Heart left ventricle (tissue), 16 donors: ENCODE data around the gene KXD1. TPM values are rescaled to one million over a fixed set of nuclear protein-coding genes. Genes with fewer than 3 reads are reported as not detected.

Source experiments
- ATAC-seq, 4 donors: fragments of 200-7000 bp; cut with Tn5 transposase; one replicate each; pipeline ENCODE4 v1.9.1; 2020 to 2022; ENCODE audit warnings: moderate library complexity in 4 of 4, mild to moderate bottlenecking in 3 of 4, moderate number of reproducible peaks in 1 of 4
- DNase-seq, 5 donors: peaks; one replicate each; pipeline ENCODE4 v3.0.0-alpha.2; 2020
- H3K27ac ChIP-seq, 12 donors: fragments of 200-600 bp; sonication (generic) in 4 of 12; one replicate each; pipeline versions ENCODE4 v1.5.0 to v1.8.0; 2016 to 2022; ENCODE audit warnings: mild to moderate bottlenecking in 2 of 12
- H3K27me3 ChIP-seq, 9 donors: fragments of 200-600 bp; sonication (generic) in 2 of 9; one replicate each; pipeline versions ENCODE4 v1.5.1 to v1.8.0; 2016 to 2022; ENCODE audit warnings: mild to moderate bottlenecking in 3 of 9
- H3K36me3 ChIP-seq, 9 donors: fragments of 200-600 bp; sonication (generic) in 2 of 9; one replicate each; pipeline versions ENCODE4 v1.5.0 to v1.8.0; 2018 to 2022; ENCODE audit warnings: mild to moderate bottlenecking in 2 of 9
- H3K4me1 ChIP-seq, 12 donors: fragments of 200-600 bp; sonication (generic) in 4 of 12; one replicate each; pipeline versions ENCODE4 v1.5.0 to v1.8.0; 2016 to 2022; ENCODE audit warnings: mild to moderate bottlenecking in 3 of 12
- H3K4me3 ChIP-seq, 12 donors: fragments of 200-600 bp; sonication (generic) in 4 of 12; one replicate each; pipeline versions ENCODE4 v1.5.0 to v1.8.0; 2017 to 2022; ENCODE audit warnings: mild to moderate bottlenecking in 9 of 12, moderate library complexity in 4 of 12
- H3K9me3 ChIP-seq, 12 donors: fragments of 200-600 bp; sonication (generic) in 4 of 12; one replicate each; pipeline versions ENCODE4 v1.5.0 to v1.8.0; 2016 to 2022; ENCODE audit warnings: mild to moderate bottlenecking in 1 of 12
- POLR2A ChIP-seq, 2 donors: fragments of 450-650 bp; IDR thresholded peaks; one replicate each; pipeline ENCODE4 v1.6.1; 2017; ENCODE audit warnings: antibody characterized with exemption in 2 of 2, mild to moderate bottlenecking in 2 of 2, moderate library complexity in 2 of 2
- WGBS, 4 donors: extraction: QIAGEN DNeasy Blood & Tissue Kit in 2 of 4; methylation state at CpG; one replicate each; pipeline versions ENCODE4 v1.1.5 to v1.1.7; 2013 to 2018; 5-methylcytosine and 5-hydroxymethylcytosine counted together
- intact Hi-C, 10 donors: fragments of 100-400 bp; cut with DNase I; formaldehyde crosslinking; loops; one replicate each; pipeline versions ENCODE4 v1.11.1 to v1.14.2; 2022
- polyA plus RNA-seq, 2 donors: library from polyadenylated mRNA; stranded (reverse); fragments of 200-250 nt; gene quantifications; one replicate each; pipeline ENCODE4 v1.2.3, GENCODE V29; 2013
- total RNA-seq, 9 donors: library from RNA; depleted of rRNA in 2 of 9; stranded (reverse); fragments of >200 nt in 2 of 9; fragmentation: NEBNext Ultra II Directional in 3 of 9; extraction: Animal tissue kit (Norgen Biotek cat#: 25700) in 3 of 9; gene quantifications; one replicate each; pipeline versions ENCODE4 v1.1.0 to v1.2.4, GENCODE V29; 2016 to 2023
- TF ChIP-seq, protein P1 (sequence below), 12 donors: fragments of 200-600 bp; sonication (generic) in 4 of 12; IDR thresholded peaks; one replicate each; pipeline versions ENCODE4 v1.5.0 to v1.8.0; 2018 to 2022; ENCODE audit warnings: antibody characterized with exemption in 12 of 12, mild to moderate bottlenecking in 5 of 12
- donor health status: ischemic (EF 13 %, LVEDD 7.1; RV severe dilation, severe dysfunction).
- donor health status: healthy with polysubstance abuse.
- donor health status: DM: no; HTN: yes; CAD: no.
- donor health status: DM: no; HTN: no; CAD: no.
- donor health status: ischemic (EF 25% LVEDD 6.9; RV normal size, moderate dysfunction).
- donor health status: ischemic (EF 25% LVEDD 5.7; RV mildly dilated, moderate dysfunction).
- donor health status: healthy.
- donor health status: DM: yes; HTN: yes; CAD: no.
- donor health status: ischemic (EF 35%, LVEDD 5.7; RV mildly dilated, moderate dysfunction).
- donor health status: nonischemic (EF 11% LVEDD 7.7; RV severe dilation, severe dysfunction).
- donor health status: DM: yes; HTN: yes; CAD: no.
- donor health status: PGD.
- donor health status: ischemic (EF 29% LVEDD 5.4; RV normal size, mild dysfunction).
- donor health status: nonischemic (EF 23%, LVEDD 6.1; RV moderate dilation, normal function).

Gene KXD1
- total and polyA plus RNA-seq, 11 donors: 36.1 to 116 (median 46.7) TPM

DNA sequence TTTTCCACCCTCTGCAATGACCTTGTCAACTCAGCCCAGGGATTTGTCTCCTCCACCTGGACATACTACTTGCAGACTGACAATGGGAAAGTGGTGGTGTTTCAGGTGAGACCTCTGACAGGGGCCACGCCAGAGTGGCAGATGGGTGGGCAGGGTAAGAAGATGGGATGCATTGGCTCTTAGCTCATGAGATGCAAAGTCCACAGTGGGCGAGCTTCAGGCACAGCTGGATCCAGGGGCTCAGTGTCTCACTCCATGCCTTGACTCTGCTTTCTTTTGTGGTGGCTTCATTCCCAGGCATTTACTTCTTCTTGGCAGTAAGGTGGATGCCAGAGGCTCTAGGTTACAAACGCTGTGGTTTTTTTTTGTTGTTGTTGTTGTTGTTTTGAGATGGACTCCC lies 58.4 kb downstream of the KXD1 start:
- H3K4me3 ChIP-seq: no peak overlapping the region
- DNase-seq (no peak), ATAC-seq (no peak)
- H3K36me3 ChIP-seq: no peaks in the 10 kb centered on the region
- peaks cover 0 to 26% (median 19%) of the 10 kb centered on the region in 12 donors for H3K4me1 ChIP-seq
- H3K27ac ChIP-seq: no peak overlapping the region
- H3K9me3 ChIP-seq: no peaks in the 10 kb centered on the region
- intact Hi-C loops: no loop called here
- no peak for TF ChIP-seq POLR2A (IDR thresholded peaks at IDR 0.05)
- TF ChIP-seq, protein P1, sequence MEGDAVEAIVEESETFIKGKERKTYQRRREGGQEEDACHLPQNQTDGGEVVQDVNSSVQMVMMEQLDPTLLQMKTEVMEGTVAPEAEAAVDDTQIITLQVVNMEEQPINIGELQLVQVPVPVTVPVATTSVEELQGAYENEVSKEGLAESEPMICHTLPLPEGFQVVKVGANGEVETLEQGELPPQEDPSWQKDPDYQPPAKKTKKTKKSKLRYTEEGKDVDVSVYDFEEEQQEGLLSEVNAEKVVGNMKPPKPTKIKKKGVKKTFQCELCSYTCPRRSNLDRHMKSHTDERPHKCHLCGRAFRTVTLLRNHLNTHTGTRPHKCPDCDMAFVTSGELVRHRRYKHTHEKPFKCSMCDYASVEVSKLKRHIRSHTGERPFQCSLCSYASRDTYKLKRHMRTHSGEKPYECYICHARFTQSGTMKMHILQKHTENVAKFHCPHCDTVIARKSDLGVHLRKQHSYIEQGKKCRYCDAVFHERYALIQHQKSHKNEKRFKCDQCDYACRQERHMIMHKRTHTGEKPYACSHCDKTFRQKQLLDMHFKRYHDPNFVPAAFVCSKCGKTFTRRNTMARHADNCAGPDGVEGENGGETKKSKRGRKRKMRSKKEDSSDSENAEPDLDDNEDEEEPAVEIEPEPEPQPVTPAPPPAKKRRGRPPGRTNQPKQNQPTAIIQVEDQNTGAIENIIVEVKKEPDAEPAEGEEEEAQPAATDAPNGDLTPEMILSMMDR (IDR thresholded peaks at IDR 0.05): no peak
- WGBS, 4 donors: 90 to 100% (median 92%) methylated on average over 3 of the region's 3 CpGs
- H3K27me3 ChIP-seq: peaks cover 25 to 54% (median 35%) of the 10 kb centered on the region in 9 donors

DNA sequence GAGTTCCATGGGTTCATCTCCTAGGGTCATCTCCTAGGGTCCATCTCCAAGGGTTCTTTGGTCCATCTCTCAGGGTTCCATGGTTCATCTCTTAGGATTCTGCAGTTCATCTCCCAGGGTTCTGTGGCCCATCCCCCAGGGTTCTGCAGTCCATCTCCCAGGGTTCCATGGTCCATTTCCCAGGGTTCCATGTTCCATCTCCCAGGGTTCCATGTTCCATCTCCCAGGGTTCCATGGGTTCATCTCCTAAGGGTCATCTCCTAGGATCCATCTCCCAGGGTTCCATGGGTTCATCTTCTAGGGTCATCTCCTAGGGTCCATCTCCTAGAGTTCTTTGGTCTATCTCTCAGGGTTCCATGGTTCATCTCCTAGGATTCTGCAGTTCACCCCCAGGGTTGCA lies 59.9 kb downstream of the KXD1 start:
- intact Hi-C loops: no loop called here
- TF ChIP-seq, protein P1 (IDR thresholded peaks at IDR 0.05): no peak
- TF ChIP-seq POLR2A (IDR thresholded peaks at IDR 0.05): no peak
- Histone ChIP-seq H3K4me1 (peaks cover 0 to 11% (median 5%) of the 10 kb centered on the region in 12 donors), H3K27me3 (peaks cover 14 to 38% (median 21%) of the 10 kb centered on the region in 9 donors), H3K4me3 (no peak overlapping the region), H3K36me3 (no peaks in the 10 kb centered on the region), H3K9me3 (no peaks in the 10 kb centered on the region), H3K27ac (no peak overlapping the region)
- ATAC-seq (no peak), DNase-seq (no peak)

DNA sequence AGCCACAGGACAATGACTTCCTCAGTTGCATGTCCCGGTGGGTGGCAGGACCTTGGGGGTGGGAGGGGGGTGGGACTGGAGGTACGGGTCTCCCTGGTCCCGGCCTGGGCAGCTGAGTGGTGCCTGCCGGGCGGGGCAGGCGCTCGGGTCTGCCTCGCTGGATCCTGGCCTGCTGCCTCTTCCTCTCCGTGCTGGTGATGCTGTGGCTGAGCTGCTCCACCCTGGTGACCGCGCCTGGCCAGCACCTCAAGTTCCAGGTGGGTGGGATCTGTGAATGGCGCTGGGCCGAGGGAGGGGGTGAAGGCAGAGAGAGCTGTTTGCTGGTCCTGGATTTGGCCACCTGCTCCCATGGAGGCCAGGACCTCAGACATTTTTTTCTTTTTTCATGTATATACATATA lies 60.6 kb downstream of the KXD1 start:
- Histone ChIP-seq H3K36me3 (no peaks in the 10 kb centered on the region), H3K27ac (no peak overlapping the region), H3K27me3 (peaks cover 10 to 32% (median 15%) of the 10 kb centered on the region in 9 donors), H3K4me1 (peaks cover 0 to 4% (median 0%) of the 10 kb centered on the region in 12 donors), H3K9me3 (no peaks in the 10 kb centered on the region), H3K4me3 (no peak overlapping the region)
- TF ChIP-seq, protein P1 (IDR thresholded peaks at IDR 0.05): no peak
- no peak for TF ChIP-seq POLR2A (IDR thresholded peaks at IDR 0.05)
- DNase-seq (no peak), ATAC-seq (no peak)
- WGBS, 4 donors: 88 to 95% (median 91%) methylated on average over 5 to 13 of the region's 13 CpGs
- intact Hi-C loops: no loop called here

Other genes with a start within 250 kb of the KXD1 start
- gene LSM4, start 234.8 kb upstream of the KXD1 start, total RNA-seq: 100 to 1,000 TPM in 5 of 9 donors, 10 to 100 TPM in 4; 65.8 to 167 (median 101) TPM
- gene LSM4, start 234.8 kb upstream of the KXD1 start, polyA plus RNA-seq: 100 to 1,000 TPM; 127 to 171 TPM
- gene PGPEP1, start 217.3 kb upstream of the KXD1 start, total RNA-seq: 10 to 100 TPM; 22.5 to 58.6 (median 44.6) TPM
- gene PGPEP1, start 217.3 kb upstream of the KXD1 start, polyA plus RNA-seq: 10 to 100 TPM; 26.7 to 31.8 TPM
- gene GDF15, start 171.7 kb upstream of the KXD1 start, total RNA-seq: 1 to 10 TPM in 4 of 9 donors, under 1 TPM in 5; 0.69 to 5.7 (median 0.99) TPM
- gene GDF15, start 171.7 kb upstream of the KXD1 start, polyA plus RNA-seq: under 1 TPM; 0.33 to 0.50 TPM
- 10 to 100 TPM in 2 of 9 donors, 1 to 10 TPM in 6, under 1 TPM in 1; 0.83 to 33.0 (median 3.1) TPM for gene LRRC25, start 160.2 kb upstream of the KXD1 start, total RNA-seq
- gene LRRC25, start 160.2 kb upstream of the KXD1 start, polyA plus RNA-seq: 1 to 10 TPM in 1 of 2 donors, under 1 TPM in 1; 0.88 to 2.8 TPM
- gene SSBP4, start 138.5 kb upstream of the KXD1 start, total RNA-seq: 10 to 100 TPM; 23.5 to 89.8 (median 29.4) TPM
- 10 to 100 TPM; 29.1 to 37.3 TPM for gene SSBP4, start 138.5 kb upstream of the KXD1 start, polyA plus RNA-seq
- 10 to 100 TPM; 17.6 to 60.6 (median 24.0) TPM for gene ISYNA1, start 119.7 kb upstream of the KXD1 start, total RNA-seq
- gene ISYNA1, start 119.7 kb upstream of the KXD1 start, polyA plus RNA-seq: 10 to 100 TPM; 14.0 to 52.6 TPM
- 10 to 100 TPM in 4 of 9 donors, 1 to 10 TPM in 5; 5.9 to 17.8 (median 9.1) TPM for gene ELL, start 35.8 kb upstream of the KXD1 start, total RNA-seq
- gene ELL, start 35.8 kb upstream of the KXD1 start, polyA plus RNA-seq: 1 to 10 TPM; 6.2 to 7.3 TPM
- gene FKBP8, start 14.3 kb upstream of the KXD1 start, total RNA-seq: 100 to 1,000 TPM; 136 to 353 (median 157) TPM
- gene FKBP8, start 14.3 kb upstream of the KXD1 start, polyA plus RNA-seq: 100 to 1,000 TPM; 142 to 270 TPM
- gene UBA52, start 14.0 kb downstream of the KXD1 start, total RNA-seq: 100 to 1,000 TPM; 336 to 944 (median 761) TPM
- gene UBA52, start 14.0 kb downstream of the KXD1 start, polyA plus RNA-seq: 100 to 1,000 TPM; 675 to 716 TPM
- 100 to 1,000 TPM in 2 of 9 donors, 10 to 100 TPM in 7; 42.9 to 205 (median 68.2) TPM for gene REX1BD, start 30.9 kb downstream of the KXD1 start, total RNA-seq
- 100 to 1,000 TPM in 1 of 2 donors, 10 to 100 TPM in 1; 46.8 to 101 TPM for gene REX1BD, start 30.9 kb downstream of the KXD1 start, polyA plus RNA-seq
- gene CRLF1, start 48.9 kb downstream of the KXD1 start, total RNA-seq: 10 to 100 TPM in 4 of 9 donors, 1 to 10 TPM in 5; 2.8 to 60.5 (median 9.9) TPM
- 10 to 100 TPM; 50.2 to 64.0 TPM for gene CRLF1, start 48.9 kb downstream of the KXD1 start, polyA plus RNA-seq
- gene TMEM59L, start 55.0 kb downstream of the KXD1 start, total RNA-seq: 1 to 10 TPM in 5 of 9 donors, under 1 TPM in 4; 0.50 to 4.6 (median 1.1) TPM
- 1 to 10 TPM; 1.5 to 5.1 TPM for gene TMEM59L, start 55.0 kb downstream of the KXD1 start, polyA plus RNA-seq
- 10 to 100 TPM in 1 of 9 donors, 1 to 10 TPM in 8; 4.6 to 11.4 (median 6.8) TPM for gene KLHL26, start 79.2 kb downstream of the KXD1 start, total RNA-seq
- gene KLHL26, start 79.2 kb downstream of the KXD1 start, polyA plus RNA-seq: 1 to 10 TPM; 2.8 to 4.9 TPM
- 10 to 100 TPM in 2 of 9 donors, 1 to 10 TPM in 7; 3.8 to 10.2 (median 8.2) TPM for gene CRTC1, start 125.8 kb downstream of the KXD1 start, total RNA-seq
- gene CRTC1, start 125.8 kb downstream of the KXD1 start, polyA plus RNA-seq: 1 to 10 TPM; 4.4 to 6.4 TPM
- gene COMP, start 233.4 kb downstream of the KXD1 start, total RNA-seq: 1 to 10 TPM in 3 of 9 donors, under 1 TPM in 5, not detected in 1; 0.16 to 2.7 (median 0.60) TPM
- gene COMP, start 233.4 kb downstream of the KXD1 start, polyA plus RNA-seq: under 1 TPM; 0.11 to 0.53 TPM